Measurements from ENCODE around the gene CHST11.

GRCh38 chr12:104433061-104433460, 23.7 kb upstream of the CHST11 start:
- TF ChIP-seq CTCF (conservative IDR thresholded peaks at IDR 0.05; ENCODE audit: low read depth, low read length) (no peak), ELK1 (IDR thresholded peaks at IDR 0.05; ENCODE audit: borderline replicate concordance, low read depth, low read length) (no peak), BHLHE40 (IDR thresholded peaks at IDR 0.05; ENCODE audit: low read depth, low read length) (no peak), RAD21 (IDR thresholded peaks at IDR 0.05; ENCODE audit: low read length) (no peak), MAFK (IDR thresholded peaks at IDR 0.05; ENCODE audit: low read depth, low read length) (no peak), MAZ (IDR thresholded peaks at IDR 0.05; ENCODE audit: borderline replicate concordance, low read depth, low read length) (no peak), POLR2A (IDR thresholded peaks at IDR 0.05; ENCODE audit: low read depth, low read length) (no peak), RFX5 (IDR thresholded peaks at IDR 0.05; ENCODE audit: low read depth, low read length) (no peak), FOS (IDR thresholded peaks at IDR 0.05; ENCODE audit: low read depth, low read length) (no peak), SMC3 (IDR thresholded peaks at IDR 0.05; ENCODE audit: low read depth, low read length) (no peak)
